ENCODE data around the gene PRR20A. TPM values are rescaled to one million over a fixed set of nuclear protein-coding genes. Genes with fewer than 3 reads are reported as not detected.
"Not testable (repeated sequence)": the region's sequence is repeated elsewhere in the genome, so short reads cannot be mapped to it uniquely, and the experiment has no call there.

Gene PRR20A
- not detected for total RNA-seq
- long read RNA-seq = 0 reads

DNA sequence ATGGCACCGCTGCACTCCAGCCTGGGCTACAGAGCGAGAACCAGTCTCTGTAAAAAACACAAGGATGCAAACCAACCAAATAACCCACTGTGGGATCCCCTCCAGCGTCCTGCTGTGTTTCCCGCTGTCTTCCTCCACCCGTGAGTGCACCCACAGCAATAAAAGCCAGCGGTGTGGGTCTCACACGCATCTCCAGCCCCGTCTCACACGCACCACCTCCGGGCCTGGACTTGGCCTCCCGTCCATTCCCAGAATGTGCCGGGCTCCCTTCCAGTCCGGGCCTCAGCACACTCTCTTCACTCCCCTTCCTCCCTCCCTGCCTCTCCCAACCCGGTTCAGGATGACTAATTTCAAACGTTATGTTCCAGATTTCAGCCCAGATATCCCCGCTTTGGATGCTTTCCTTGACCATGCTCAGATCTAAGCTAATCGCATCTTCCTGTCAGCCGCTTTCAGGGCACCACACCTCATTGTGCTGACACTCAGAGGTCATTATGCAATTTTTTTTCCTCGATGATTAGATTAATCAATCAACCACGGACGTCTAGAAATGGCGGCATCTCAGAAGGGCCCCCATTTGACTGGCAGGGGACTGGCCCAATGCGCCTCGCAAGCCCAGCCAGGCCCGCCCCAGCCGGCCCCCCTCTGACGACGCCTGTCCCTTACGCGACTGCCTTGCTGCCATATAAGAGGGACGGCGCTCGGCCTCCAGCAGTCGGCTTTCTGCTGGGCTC is at the start of gene PRR20A:
TSS of gene PRR20A (plus strand) at position 684 of the 734 bp plus-strand sequence. CDS start 387 bp downstream, outside the sequence.
- ATAC-seq (ENCODE audit: poor library complexity); DNase-seq; intact Hi-C loops (cut with DNase I): not testable (repeated sequence)

GRCh38 chr13:57114945-57115344 is 25.8 kb upstream of the PRR20A start:
- DNase-seq (no peak), ATAC-seq (ENCODE audit: poor library complexity) (no peak)
- intact Hi-C loops (cut with DNase I) = no loop called here

DNA sequence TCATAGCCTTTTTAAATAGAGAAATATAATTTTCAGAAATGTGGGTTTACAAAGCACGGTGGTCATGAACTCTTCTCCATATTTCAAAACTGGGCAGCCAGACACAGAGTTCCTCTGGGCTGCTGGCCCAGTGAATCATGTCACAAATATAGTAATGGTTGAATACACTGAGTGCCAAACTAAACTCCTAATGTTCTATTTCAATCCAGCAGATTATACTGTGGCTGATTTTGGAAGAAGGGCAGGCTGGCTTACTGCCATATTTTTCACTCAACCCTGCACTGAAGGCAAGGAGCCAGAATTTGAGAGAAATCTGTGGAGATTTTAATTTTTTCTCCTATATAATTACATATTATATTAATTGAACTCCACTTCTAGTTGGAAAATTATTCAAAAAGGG is 17.0 kb upstream of the PRR20A start:
- ATAC-seq (ENCODE audit: poor library complexity) (peak; percentile 99), DNase-seq (peak; percentile 59)
- intact Hi-C loops (cut with DNase I) = no loop called here

GRCh38 chr13:57128909-57129308 is 11.8 kb upstream of the PRR20A start:
- ATAC-seq (ENCODE audit: poor library complexity) = no peak
- intact Hi-C loops (cut with DNase I) = no loop called here
- no peak for DNase-seq

GRCh38 chr13:57136093-57136492 is 4.6 kb upstream of the PRR20A start:
- ATAC-seq (ENCODE audit: poor library complexity) = no peak
- no peak for DNase-seq
- intact Hi-C loops (cut with DNase I) = no loop called here

- ATAC-seq (ENCODE audit: poor library complexity) (no peak), DNase-seq (no peak)
- intact Hi-C loops (cut with DNase I) = no loop called here
Measured at GRCh38 chr13:57137585-57137984, 3.1 kb upstream of the PRR20A start.

DNA sequence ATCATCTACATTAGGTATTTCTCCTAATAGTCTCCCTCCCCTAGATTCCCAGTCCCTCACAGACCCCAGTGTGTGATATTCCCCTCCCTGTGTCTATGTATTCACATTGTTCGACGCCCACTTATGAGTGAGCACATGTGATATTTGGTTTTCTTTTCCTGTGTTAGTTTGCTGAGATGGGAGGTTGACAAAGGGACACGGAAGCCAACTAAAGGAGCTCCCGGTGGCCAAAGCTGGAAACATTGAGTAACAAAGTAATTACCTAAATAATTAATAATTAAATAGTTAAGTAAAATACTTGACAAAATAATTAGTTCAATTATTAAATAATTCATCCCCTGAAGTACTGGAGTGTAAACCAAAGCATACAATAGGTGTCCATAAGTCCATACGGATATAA is 1.7 kb upstream of the PRR20A start:
- intact Hi-C loops (cut with DNase I) = no loop called here
- ATAC-seq (ENCODE audit: poor library complexity) (no peak), DNase-seq (no peak)

GRCh38 chr13:57139781-57140180 is 937 bp upstream of the PRR20A start:
- DNase-seq; ATAC-seq (ENCODE audit: poor library complexity); intact Hi-C loops (cut with DNase I): not testable (repeated sequence)

GRCh38 chr13:57147188-57147587 is 6.5 kb downstream of the PRR20A start, which contains the start of gene PRR20B:
Gene PRR20B, plus strand, starts transcription at chr13:57147488. Its CDS starts 387 bp downstream, at chr13:57147875.
- ATAC-seq (ENCODE audit: poor library complexity); DNase-seq; intact Hi-C loops (cut with DNase I): not testable (repeated sequence)

GRCh38 chr13:57148106-57148505 is 7.4 kb downstream of the PRR20A start:
- peak; percentile 4 for DNase-seq
- intact Hi-C loops (cut with DNase I); ATAC-seq (ENCODE audit: poor library complexity): not testable (repeated sequence)

GRCh38 chr13:57153761-57154160 is 13.0 kb downstream of the PRR20A start, which contains the start of gene PRR20C:
Gene PRR20C, plus strand, starts transcription at chr13:57154061. Its CDS starts 387 bp downstream, at chr13:57154448.
- DNase-seq; intact Hi-C loops (cut with DNase I); ATAC-seq (ENCODE audit: poor library complexity): not testable (repeated sequence)

GRCh38 chr13:57160332-57160731 is 19.6 kb downstream of the PRR20A start, which contains the start of gene PRR20D:
Gene PRR20D, plus strand, starts transcription at chr13:57160632. Its CDS starts 387 bp downstream, at chr13:57161019.
- ATAC-seq (ENCODE audit: poor library complexity); intact Hi-C loops (cut with DNase I); DNase-seq: not testable (repeated sequence)

DNA sequence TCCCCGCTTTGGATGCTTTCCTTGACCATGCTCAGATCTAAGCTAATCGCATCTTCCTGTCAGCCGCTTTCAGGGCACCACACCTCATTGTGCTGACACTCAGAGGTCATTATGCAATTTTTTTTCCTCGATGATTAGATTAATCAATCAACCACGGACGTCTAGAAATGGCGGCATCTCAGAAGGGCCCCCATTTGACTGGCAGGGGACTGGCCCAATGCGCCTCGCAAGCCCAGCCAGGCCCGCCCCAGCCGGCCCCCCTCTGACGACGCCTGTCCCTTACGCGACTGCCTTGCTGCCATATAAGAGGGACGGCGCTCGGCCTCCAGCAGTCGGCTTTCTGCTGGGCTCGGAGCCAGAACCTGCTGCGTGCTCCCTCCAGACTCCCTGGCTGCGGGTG is 26.2 kb downstream of the PRR20A start, which contains the start of gene PRR20E:
TSS of gene PRR20E (plus strand) at position 301 of the 400 bp plus-strand sequence. CDS start 387 bp downstream, outside the sequence.
- ATAC-seq (ENCODE audit: poor library complexity); DNase-seq; intact Hi-C loops (cut with DNase I): not testable (repeated sequence)

DNA sequence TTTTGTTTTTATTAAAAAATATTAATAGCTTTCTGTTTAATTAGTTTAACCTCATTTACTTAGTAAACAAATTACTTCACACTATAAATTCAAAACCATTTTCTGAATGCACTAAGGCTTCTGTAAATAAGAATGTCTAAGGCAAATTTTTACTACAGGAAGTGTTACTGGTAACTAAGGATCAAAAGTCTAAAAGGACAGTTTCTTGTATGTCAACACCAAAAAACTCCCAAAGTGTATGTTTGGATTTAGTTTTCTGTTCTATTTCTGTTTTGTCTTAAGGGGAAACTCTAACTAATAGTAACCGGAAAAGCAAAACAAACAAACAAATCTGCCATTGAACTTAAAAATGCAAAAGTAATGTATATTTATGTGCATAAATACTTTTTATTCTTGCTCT is 50.9 kb downstream of the PRR20A start:
- intact Hi-C loops (cut with DNase I) = no loop called here
- ATAC-seq (ENCODE audit: poor library complexity) (no peak), DNase-seq (no peak)

Other genes starting within 250 kb of the PRR20A start
- gene PRR20B, start 6.6 kb downstream of the PRR20A start, total RNA-seq = not detected
- not detected for gene PRR20C, start 13.1 kb downstream of the PRR20A start, total RNA-seq
- gene PRR20D, start 19.7 kb downstream of the PRR20A start, total RNA-seq = not detected
- not detected for gene PRR20E, start 26.3 kb downstream of the PRR20A start, total RNA-seq